Stimulated activated CD4-positive, alpha-beta T cell treated with anti-CD3 and anti-CD28 coated beads, Interleukin-4, amount 100 ng/mL, for 48 hours (primary cell): ENCODE measurements around the gene GATAD2A.

Source experiments
- DNase-seq, 2 donors: peaks; one replicate each; pipeline ENCODE4 v3.0.0-alpha.2; 2020; ENCODE audit warnings: low read depth in 2 of 2

The GATAD2A gene

GRCh38 chr19:19507354-19507753 lies 101.9 kb downstream of the GATAD2A start:
- no peak for DNase-seq

- DNase-seq: no peak
Observed at GRCh38 chr19:19508217-19508616, 102.7 kb downstream of the GATAD2A start.

- DNase-seq: no peak
Observed at GRCh38 chr19:19510432-19510831, 105.0 kb downstream of the GATAD2A start.

GRCh38 chr19:19513682-19514081 lies 108.2 kb downstream of the GATAD2A start:
- DNase-seq: no peak

GRCh38 chr19:19514215-19514657 lies 108.8 kb downstream of the GATAD2A start:
- DNase-seq: no peak

GRCh38 chr19:19514881-19515641 lies 109.6 kb downstream of the GATAD2A start, which contains the start of gene TSSK6:
Gene TSSK6, minus strand, starts transcription at chr19:19515548. Its CDS starts 121 bp downstream, at chr19:19515427.
- DNase-seq: no peak

- peak; percentile 87 to 95 for DNase-seq
Observed at GRCh38 chr19:19515642-19516519, 110.4 kb downstream of the GATAD2A start, which contains the start of gene NDUFA13. Gene NDUFA13, plus strand, starts transcription at chr19:19516225. Its CDS starts 14 bp downstream, at chr19:19516239.

- DNase-seq: no peak
Observed at GRCh38 chr19:19517235-19517619, 111.8 kb downstream of the GATAD2A start.

- DNase-seq: no peak
Observed at GRCh38 chr19:19520989-19521388, 115.5 kb downstream of the GATAD2A start.

- DNase-seq: no peak
Observed at GRCh38 chr19:19523177-19523576, 117.7 kb downstream of the GATAD2A start.

GRCh38 chr19:19524053-19524452 lies 118.6 kb downstream of the GATAD2A start:
- no peak for DNase-seq

GRCh38 chr19:19525611-19526380 lies 120.3 kb downstream of the GATAD2A start:
- no peak for DNase-seq

GRCh38 chr19:19526581-19527370 lies 121.3 kb downstream of the GATAD2A start:
- no peak for DNase-seq

- DNase-seq: no peak
Observed at GRCh38 chr19:19527371-19527656, 121.8 kb downstream of the GATAD2A start.

- no peak for DNase-seq
Observed at GRCh38 chr19:19527674-19528625, 122.5 kb downstream of the GATAD2A start.

- DNase-seq: no peak
Observed at GRCh38 chr19:19528721-19529490, 123.4 kb downstream of the GATAD2A start, which contains the start of gene YJEFN3. Gene YJEFN3, plus strand, starts transcription at chr19:19528911. Its CDS starts 22 bp downstream, at chr19:19528933.

- no peak for DNase-seq
Observed at GRCh38 chr19:19529783-19530422, 124.4 kb downstream of the GATAD2A start.

- DNase-seq: no peak
Observed at GRCh38 chr19:19530423-19530804, 124.9 kb downstream of the GATAD2A start.

- no peak for DNase-seq
Observed at GRCh38 chr19:19530889-19531288, 125.4 kb downstream of the GATAD2A start.
